ENCODE results near the gene OTUD1. TPM values are rescaled to one million over a fixed set of nuclear protein-coding genes. Genes with fewer than 3 reads are reported as not detected.

The OTUD1 gene
- total and polyA plus RNA-seq, 3 donors from 2014 or later = 15.9 to 19.0 (median 17.8) TPM

- WGBS, 2 donors = 83 to 86% methylated on average over 4 of the region's 4 CpGs
- no peak for TF ChIP-seq POLR2A (IDR thresholded peaks at IDR 0.05)
These were observed 14.6 kb downstream of the OTUD1 start for GRCh38 chr10:23453465-23453864.

GRCh38 chr10:23457632-23458417 is 18.9 kb downstream of the OTUD1 start:
- Histone ChIP-seq H3K4me1 (no peaks in the 10 kb centered on the region), H3K4me3 (no peak overlapping the region), H3K27ac (no peak overlapping the region), H3K9me3 (no peaks in the 10 kb centered on the region), H3K36me3 (ENCODE audit: low read depth, missing control alignments) (no peaks in the 10 kb centered on the region), H3K27me3 (no peaks in the 10 kb centered on the region)
- TF ChIP-seq POLR2A (IDR thresholded peaks at IDR 0.05) = no peak
- TF ChIP-seq, protein P1, sequence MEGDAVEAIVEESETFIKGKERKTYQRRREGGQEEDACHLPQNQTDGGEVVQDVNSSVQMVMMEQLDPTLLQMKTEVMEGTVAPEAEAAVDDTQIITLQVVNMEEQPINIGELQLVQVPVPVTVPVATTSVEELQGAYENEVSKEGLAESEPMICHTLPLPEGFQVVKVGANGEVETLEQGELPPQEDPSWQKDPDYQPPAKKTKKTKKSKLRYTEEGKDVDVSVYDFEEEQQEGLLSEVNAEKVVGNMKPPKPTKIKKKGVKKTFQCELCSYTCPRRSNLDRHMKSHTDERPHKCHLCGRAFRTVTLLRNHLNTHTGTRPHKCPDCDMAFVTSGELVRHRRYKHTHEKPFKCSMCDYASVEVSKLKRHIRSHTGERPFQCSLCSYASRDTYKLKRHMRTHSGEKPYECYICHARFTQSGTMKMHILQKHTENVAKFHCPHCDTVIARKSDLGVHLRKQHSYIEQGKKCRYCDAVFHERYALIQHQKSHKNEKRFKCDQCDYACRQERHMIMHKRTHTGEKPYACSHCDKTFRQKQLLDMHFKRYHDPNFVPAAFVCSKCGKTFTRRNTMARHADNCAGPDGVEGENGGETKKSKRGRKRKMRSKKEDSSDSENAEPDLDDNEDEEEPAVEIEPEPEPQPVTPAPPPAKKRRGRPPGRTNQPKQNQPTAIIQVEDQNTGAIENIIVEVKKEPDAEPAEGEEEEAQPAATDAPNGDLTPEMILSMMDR (IDR thresholded peaks at IDR 0.05) = no peak
- no peak for DNase-seq
- WGBS, 2 donors = 84 to 87% methylated on average over 6 of the region's 6 CpGs
- intact Hi-C loops (cut with DNase I; ENCODE audit: low total_unique reads) = no loop called here

More at GRCh38 chr10:23453465-23453864, 14.6 kb downstream of the OTUD1 start:
- Histone ChIP-seq H3K4me1 (no peaks in the 10 kb centered on the region), H3K9me3 (no peaks in the 10 kb centered on the region), H3K36me3 (ENCODE audit: low read depth, missing control alignments) (no peaks in the 10 kb centered on the region), H3K27me3 (no peaks in the 10 kb centered on the region), H3K27ac (no peak overlapping the region), H3K4me3 (no peak overlapping the region)
- DNase-seq = no peak
- intact Hi-C loops (cut with DNase I; ENCODE audit: low total_unique reads) = no loop called here

GRCh38 chr10:23459308-23459939 is 20.5 kb downstream of the OTUD1 start:
- TF ChIP-seq, protein P1 (IDR thresholded peaks at IDR 0.05) = no peak
- TF ChIP-seq POLR2A (IDR thresholded peaks at IDR 0.05) = no peak
- no peak for DNase-seq
- intact Hi-C loops (cut with DNase I; ENCODE audit: low total_unique reads) = no loop called here
- Histone ChIP-seq H3K36me3 (ENCODE audit: low read depth, missing control alignments) (no peaks in the 10 kb centered on the region), H3K27ac (no peak overlapping the region), H3K27me3 (no peaks in the 10 kb centered on the region), H3K4me3 (no peak overlapping the region), H3K4me1 (no peaks in the 10 kb centered on the region), H3K9me3 (no peaks in the 10 kb centered on the region)
- WGBS, 2 donors = 69 to 86% methylated on average over 6 of the region's 6 CpGs

DNA sequence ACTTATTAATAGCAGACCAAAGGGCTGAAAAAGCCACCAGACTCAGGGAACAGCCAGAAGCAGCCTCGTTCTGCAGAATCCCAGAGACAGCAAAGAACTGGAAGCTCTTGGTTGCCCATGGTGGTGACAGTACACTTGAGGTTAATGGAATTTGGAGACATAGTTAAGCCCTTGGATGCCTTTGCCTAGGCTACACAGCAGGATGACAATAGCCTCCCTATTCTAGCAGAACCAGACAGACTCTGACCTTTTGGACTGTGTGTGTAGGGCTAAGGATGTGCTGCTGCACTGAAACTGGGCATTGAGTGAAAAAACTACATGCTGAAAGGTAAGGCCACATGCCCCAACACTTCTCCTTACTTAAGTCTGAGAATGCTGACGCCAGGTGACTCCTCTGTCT is 22.7 kb downstream of the OTUD1 start:
- 61 to 79% methylated on average over 2 of the region's 2 CpGs for WGBS, 2 donors
- no peaks in the 10 kb centered on the region for H3K27me3 ChIP-seq
- TF ChIP-seq, protein P1 (IDR thresholded peaks at IDR 0.05) = no peak
- no peak for TF ChIP-seq POLR2A (IDR thresholded peaks at IDR 0.05)
- no peaks in the 10 kb centered on the region for H3K36me3 ChIP-seq (ENCODE audit: low read depth, missing control alignments)
- no peaks in the 10 kb centered on the region for H3K4me1 ChIP-seq
- no peak overlapping the region for H3K4me3 ChIP-seq
- H3K9me3 ChIP-seq = no peaks in the 10 kb centered on the region
- no peak for DNase-seq
- intact Hi-C loops (cut with DNase I; ENCODE audit: low total_unique reads) = no loop called here
- H3K27ac ChIP-seq = no peak overlapping the region

GRCh38 chr10:23467012-23467411 is 28.1 kb downstream of the OTUD1 start:
- no peaks in the 10 kb centered on the region for H3K9me3 ChIP-seq
- TF ChIP-seq, protein P1 (IDR thresholded peaks at IDR 0.05) = no peak
- no peak for TF ChIP-seq POLR2A (IDR thresholded peaks at IDR 0.05)
- H3K4me1 ChIP-seq = no peaks in the 10 kb centered on the region
- no peaks in the 10 kb centered on the region for H3K27me3 ChIP-seq
- WGBS, 2 donors = 75 to 77% methylated on average over 4 of the region's 4 CpGs
- no peak overlapping the region for H3K27ac ChIP-seq
- intact Hi-C loops (cut with DNase I; ENCODE audit: low total_unique reads) = no loop called here
- no peak for DNase-seq
- no peaks in the 10 kb centered on the region for H3K36me3 ChIP-seq (ENCODE audit: low read depth, missing control alignments)
- H3K4me3 ChIP-seq = no peak overlapping the region

Measured in testis (tissue), 3 donors.